Measurements from ENCODE around the gene TMEM132D.

TMEM132D gene

DNA sequence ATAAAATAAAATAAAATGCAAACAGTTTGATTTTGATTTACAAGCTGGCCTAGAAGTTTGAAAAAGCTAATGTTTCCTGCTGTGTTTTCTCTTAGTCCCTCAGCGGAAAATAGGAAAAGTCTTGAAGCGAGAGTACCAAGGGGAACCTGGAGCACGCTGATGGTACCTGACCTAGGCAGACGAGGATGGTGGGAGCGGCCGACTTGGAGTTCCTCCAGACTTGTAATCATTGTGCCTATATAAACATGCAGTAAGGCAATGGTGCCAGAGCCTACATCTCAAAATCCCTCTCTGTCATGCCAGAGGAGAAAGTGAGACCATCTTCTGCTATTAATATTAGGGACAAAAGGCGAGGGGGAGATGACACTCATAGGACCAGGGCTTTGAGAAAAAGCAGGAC is 371.7 kb downstream of the TMEM132D start:
- TF ChIP-seq, protein P1, sequence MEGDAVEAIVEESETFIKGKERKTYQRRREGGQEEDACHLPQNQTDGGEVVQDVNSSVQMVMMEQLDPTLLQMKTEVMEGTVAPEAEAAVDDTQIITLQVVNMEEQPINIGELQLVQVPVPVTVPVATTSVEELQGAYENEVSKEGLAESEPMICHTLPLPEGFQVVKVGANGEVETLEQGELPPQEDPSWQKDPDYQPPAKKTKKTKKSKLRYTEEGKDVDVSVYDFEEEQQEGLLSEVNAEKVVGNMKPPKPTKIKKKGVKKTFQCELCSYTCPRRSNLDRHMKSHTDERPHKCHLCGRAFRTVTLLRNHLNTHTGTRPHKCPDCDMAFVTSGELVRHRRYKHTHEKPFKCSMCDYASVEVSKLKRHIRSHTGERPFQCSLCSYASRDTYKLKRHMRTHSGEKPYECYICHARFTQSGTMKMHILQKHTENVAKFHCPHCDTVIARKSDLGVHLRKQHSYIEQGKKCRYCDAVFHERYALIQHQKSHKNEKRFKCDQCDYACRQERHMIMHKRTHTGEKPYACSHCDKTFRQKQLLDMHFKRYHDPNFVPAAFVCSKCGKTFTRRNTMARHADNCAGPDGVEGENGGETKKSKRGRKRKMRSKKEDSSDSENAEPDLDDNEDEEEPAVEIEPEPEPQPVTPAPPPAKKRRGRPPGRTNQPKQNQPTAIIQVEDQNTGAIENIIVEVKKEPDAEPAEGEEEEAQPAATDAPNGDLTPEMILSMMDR (IDR thresholded peaks at IDR 0.05; ENCODE audit: insufficient read depth, low read depth, low read length, missing control alignments), result no peak
- no peak for DNase-seq (ENCODE audit: low read depth)
- no peak overlapping the region for H3K4me3 ChIP-seq (ENCODE audit: low read length)

DNA sequence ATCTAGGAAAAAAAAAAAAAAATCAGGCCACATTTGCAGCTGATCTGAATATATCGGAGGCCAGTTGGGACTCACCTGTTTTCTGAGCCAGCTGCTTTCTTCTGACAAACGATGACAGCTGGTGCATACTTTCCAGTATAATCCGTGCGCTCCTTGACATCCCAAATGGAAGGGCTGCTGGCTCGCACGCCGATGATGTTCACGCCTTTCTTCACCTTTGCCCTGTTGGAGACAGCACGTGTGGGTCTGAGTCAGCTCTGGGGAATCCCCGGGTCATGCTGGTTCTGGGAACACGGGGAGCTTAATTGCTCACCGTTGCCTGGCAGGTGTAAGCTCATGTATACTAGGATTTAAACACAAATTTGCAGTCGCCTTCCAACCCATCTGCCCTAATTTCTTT is 372.8 kb downstream of the TMEM132D start:
- DNase-seq (ENCODE audit: low read depth), result peak; percentile 1

DNA sequence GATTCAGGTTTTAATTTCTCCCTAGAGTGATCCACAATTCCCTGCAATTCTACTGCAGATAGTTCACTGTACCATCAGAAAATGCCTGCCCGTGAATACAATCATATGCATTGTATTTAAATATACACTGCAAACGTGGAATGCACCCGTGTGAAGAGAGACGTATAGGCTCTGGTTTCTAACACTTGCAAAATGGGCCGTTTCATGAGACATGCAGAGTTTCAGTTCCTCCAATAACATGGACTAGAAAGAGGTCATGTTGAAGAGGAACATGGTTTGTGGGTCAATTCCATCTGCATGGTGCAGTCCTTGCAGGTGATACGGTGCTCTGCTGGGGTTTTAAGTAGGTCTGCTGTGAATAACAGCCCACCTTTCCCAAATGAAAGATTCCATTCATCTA is 373.3 kb downstream of the TMEM132D start:
- TF ChIP-seq, protein P1 (IDR thresholded peaks at IDR 0.05; ENCODE audit: insufficient read depth, low read depth, low read length, missing control alignments), result no peak
- H3K4me3 ChIP-seq (ENCODE audit: low read length), result no peak overlapping the region
- DNase-seq (ENCODE audit: low read depth), result no peak

More for the DNA sequence above, 372.8 kb downstream of the TMEM132D start:
- TF ChIP-seq, protein P1 (IDR thresholded peaks at IDR 0.05; ENCODE audit: insufficient read depth, low read depth, low read length, missing control alignments), result no peak
- no peak overlapping the region for H3K4me3 ChIP-seq (ENCODE audit: low read length)

DNA sequence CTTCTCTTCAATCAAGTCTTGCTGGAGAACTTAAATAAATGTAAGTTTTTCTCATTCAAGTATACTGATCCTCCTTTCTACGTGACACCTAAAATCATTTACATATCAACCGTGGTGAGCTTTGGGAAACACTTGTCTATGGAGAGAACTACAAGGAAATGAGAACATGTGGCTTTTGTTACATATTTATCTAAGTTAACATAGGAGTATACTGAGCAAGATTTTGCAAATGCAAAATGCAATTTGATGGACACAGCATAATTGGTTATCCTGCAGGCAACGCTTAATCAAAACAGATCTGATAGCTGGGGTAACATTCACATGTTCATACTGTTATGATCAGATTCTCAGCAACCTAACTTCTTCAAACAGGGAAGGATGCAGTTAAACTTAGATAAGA is 376.3 kb downstream of the TMEM132D start:
- H3K4me3 ChIP-seq (ENCODE audit: low read length), result no peak overlapping the region
- no peak for DNase-seq (ENCODE audit: low read depth)
- TF ChIP-seq, protein P1 (IDR thresholded peaks at IDR 0.05; ENCODE audit: insufficient read depth, low read depth, low read length, missing control alignments), result no peak

DNA sequence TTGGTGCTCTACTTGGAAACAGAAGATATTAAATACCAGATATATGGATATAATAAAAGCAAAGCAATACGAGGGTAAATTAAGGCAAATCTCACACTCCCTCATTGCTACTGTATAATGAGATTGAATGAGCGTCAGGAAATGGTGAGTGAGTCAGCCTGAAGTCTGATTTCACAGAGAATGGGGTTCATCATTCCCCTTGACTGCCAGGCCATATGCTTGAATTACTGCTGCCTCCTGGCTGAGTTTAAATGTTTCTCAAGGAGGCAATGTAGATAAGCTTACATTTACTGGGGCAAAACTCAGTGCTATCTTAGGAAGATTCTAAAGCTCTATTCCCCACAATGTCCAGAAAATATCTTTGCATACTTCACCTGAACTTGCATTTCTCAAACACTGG is 380.2 kb downstream of the TMEM132D start:
- H3K4me3 ChIP-seq (ENCODE audit: low read length), result no peak overlapping the region
- TF ChIP-seq, protein P1 (IDR thresholded peaks at IDR 0.05; ENCODE audit: insufficient read depth, low read depth, low read length, missing control alignments), result no peak
- no peak for DNase-seq (ENCODE audit: low read depth)

DNA sequence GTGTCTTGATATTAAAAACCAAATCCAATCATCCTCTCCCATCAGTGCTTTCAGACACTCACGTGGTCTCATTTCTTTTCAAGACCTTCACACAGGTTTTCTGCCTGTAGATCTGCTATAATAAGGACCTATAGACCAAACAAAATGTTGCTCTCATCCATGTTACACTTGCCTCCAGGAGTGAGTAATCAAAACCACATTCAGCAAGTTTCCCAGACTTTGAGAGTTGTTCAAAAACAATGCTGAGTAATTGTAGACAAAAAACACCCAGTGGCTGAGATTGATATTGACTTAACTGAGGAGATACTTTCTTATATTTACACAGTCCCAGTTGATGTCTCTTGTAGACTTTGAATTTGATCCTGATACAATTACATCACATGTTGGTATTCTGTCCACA is 383.1 kb downstream of the TMEM132D start:
- TF ChIP-seq, protein P1 (IDR thresholded peaks at IDR 0.05; ENCODE audit: insufficient read depth, low read depth, low read length, missing control alignments), result no peak
- DNase-seq (ENCODE audit: low read depth), result no peak
- no peak overlapping the region for H3K4me3 ChIP-seq (ENCODE audit: low read length)

DNA sequence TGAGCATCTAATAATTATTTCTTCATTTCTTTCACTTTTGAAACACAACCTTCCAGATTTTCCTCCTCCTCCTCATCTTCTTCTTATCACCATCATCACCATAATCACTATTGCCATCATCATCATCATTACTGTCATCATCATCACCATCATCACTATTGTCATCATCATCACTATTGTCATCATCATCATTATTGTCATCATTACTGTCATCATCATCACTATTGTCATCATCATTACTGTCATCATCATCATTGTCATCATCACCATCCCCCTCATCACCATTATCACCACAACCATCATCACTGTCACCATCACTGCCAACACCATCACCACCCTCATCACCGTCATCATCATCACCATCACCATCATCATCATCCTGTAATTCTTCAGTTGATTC is 400.0 kb downstream of the TMEM132D start:
- TF ChIP-seq, protein P1 (IDR thresholded peaks at IDR 0.05; ENCODE audit: insufficient read depth, low read depth, low read length, missing control alignments), result no peak
- no peak for DNase-seq (ENCODE audit: low read depth)
- no peak overlapping the region for H3K4me3 ChIP-seq (ENCODE audit: low read length)

Data from epithelial cell of esophagus (primary cell).